Measurements from ENCODE around the gene PARD3B. TPM values are rescaled to one million over a fixed set of nuclear protein-coding genes. Genes with fewer than 3 reads are reported as not detected.

PARD3B gene
- total and polyA plus RNA-seq, 2 of the 13 experiments (the other 11 are each of a cell fraction or from before 2014, with no cell fraction given), result 0.71 to 2.3 TPM

DNA sequence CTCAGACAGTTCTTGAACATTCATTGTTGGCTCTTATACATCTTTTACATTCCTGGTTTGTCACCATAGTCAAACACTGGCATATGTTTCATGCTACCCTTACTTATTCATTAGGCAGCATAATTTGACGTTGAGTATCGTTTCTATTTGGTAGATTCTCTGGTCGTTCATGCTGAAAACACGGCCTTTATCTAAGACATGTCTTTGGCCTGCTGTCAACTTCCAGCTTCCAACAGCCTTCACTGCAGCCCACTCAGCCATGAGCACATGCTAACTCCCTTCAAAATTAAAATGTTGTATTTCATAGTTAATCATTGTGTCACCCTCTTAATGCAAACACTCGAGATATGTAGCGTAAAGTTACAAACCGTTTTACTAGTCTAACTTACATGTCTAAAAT lies 644.0 kb downstream of the PARD3B start (continued):
- TF ChIP-seq, protein P1, sequence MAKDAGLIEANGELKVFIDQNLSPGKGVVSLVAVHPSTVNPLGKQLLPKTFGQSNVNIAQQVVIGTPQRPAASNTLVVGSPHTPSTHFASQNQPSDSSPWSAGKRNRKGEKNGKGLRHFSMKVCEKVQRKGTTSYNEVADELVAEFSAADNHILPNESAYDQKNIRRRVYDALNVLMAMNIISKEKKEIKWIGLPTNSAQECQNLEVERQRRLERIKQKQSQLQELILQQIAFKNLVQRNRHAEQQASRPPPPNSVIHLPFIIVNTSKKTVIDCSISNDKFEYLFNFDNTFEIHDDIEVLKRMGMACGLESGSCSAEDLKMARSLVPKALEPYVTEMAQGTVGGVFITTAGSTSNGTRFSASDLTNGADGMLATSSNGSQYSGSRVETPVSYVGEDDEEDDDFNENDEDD (CRISPR knock-in tag; IDR thresholded peaks at IDR 0.05; ENCODE audit: borderline replicate concordance), result no peak
- no peak for TF ChIP-seq POGK (CRISPR knock-in tag; conservative IDR thresholded peaks at IDR 0.05)
- TF ChIP-seq, protein P2, sequence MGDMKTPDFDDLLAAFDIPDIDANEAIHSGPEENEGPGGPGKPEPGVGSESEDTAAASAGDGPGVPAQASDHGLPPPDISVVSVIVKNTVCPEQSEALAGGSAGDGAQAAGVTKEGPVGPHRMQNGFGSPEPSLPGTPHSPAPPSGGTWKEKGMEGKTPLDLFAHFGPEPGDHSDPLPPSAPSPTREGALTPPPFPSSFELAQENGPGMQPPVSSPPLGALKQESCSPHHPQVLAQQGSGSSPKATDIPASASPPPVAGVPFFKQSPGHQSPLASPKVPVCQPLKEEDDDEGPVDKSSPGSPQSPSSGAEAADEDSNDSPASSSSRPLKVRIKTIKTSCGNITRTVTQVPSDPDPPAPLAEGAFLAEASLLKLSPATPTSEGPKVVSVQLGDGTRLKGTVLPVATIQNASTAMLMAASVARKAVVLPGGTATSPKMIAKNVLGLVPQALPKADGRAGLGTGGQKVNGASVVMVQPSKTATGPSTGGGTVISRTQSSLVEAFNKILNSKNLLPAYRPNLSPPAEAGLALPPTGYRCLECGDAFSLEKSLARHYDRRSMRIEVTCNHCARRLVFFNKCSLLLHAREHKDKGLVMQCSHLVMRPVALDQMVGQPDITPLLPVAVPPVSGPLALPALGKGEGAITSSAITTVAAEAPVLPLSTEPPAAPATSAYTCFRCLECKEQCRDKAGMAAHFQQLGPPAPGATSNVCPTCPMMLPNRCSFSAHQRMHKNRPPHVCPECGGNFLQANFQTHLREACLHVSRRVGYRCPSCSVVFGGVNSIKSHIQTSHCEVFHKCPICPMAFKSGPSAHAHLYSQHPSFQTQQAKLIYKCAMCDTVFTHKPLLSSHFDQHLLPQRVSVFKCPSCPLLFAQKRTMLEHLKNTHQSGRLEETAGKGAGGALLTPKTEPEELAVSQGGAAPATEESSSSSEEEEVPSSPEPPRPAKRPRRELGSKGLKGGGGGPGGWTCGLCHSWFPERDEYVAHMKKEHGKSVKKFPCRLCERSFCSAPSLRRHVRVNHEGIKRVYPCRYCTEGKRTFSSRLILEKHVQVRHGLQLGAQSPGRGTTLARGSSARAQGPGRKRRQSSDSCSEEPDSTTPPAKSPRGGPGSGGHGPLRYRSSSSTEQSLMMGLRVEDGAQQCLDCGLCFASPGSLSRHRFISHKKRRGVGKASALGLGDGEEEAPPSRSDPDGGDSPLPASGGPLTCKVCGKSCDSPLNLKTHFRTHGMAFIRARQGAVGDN (CRISPR knock-in tag; IDR thresholded peaks at IDR 0.05), result no peak
- no peak for TF ChIP-seq ZFAT (CRISPR knock-in tag; conservative IDR thresholded peaks at IDR 0.05)
- no peak for TF ChIP-seq HNRNPK (IDR thresholded peaks at IDR 0.05; ENCODE audit: low read depth, low read length, poor library complexity, severe bottlenecking)
- no peak for TF ChIP-seq HES4 (CRISPR knock-in tag; IDR thresholded peaks at IDR 0.05; ENCODE audit: borderline replicate concordance)

Data from HepG2 (cell line).